C4-2B (cell line): ENCODE results near the gene GRIP2.

Experiments
- H3K27ac ChIP-seq: fragments of 450-650 bp; 2 replicates; pipeline ENCODE4 v1.5.1; 2017
- CTCF ChIP-seq: fragments of 450-650 bp; conservative IDR thresholded peaks from 2 replicates; pipeline ENCODE4 v1.5.1; 2017; ENCODE audit warnings: mild to moderate bottlenecking
- ZFX ChIP-seq: fragments of 450-650 bp; IDR thresholded peaks from 2 replicates; pipeline ENCODE4 v1.6.1; 2017

GRIP2 gene

GRCh38 chr3:14581334-14582044, 41.3 kb upstream of the GRIP2 start:
- TF ChIP-seq CTCF (no peak), ZFX (no peak)

GRCh38 chr3:14577897-14578296, 37.8 kb upstream of the GRIP2 start:
- no peak for TF ChIP-seq CTCF
- TF ChIP-seq ZFX: no peak
- no peak overlapping the region for H3K27ac ChIP-seq

More at GRCh38 chr3:14581334-14582044, 41.3 kb upstream of the GRIP2 start:
- H3K27ac ChIP-seq: no peak overlapping the region

GRCh38 chr3:14576163-14576562, 36.0 kb upstream of the GRIP2 start:
- H3K27ac ChIP-seq: no peak overlapping the region
- TF ChIP-seq CTCF (no peak), ZFX (no peak)

- no peak overlapping the region for H3K27ac ChIP-seq
- TF ChIP-seq CTCF (no peak), ZFX (no peak)
Observed at GRCh38 chr3:14574183-14574582, 34.0 kb upstream of the GRIP2 start.

- no peak for TF ChIP-seq ZFX
- no peak for TF ChIP-seq CTCF
- H3K27ac ChIP-seq: no peak overlapping the region
Observed at GRCh38 chr3:14573706-14574105, 33.6 kb upstream of the GRIP2 start.

GRCh38 chr3:14570864-14571263, 30.7 kb upstream of the GRIP2 start:
- TF ChIP-seq CTCF (no peak), ZFX (no peak)
- H3K27ac ChIP-seq: no peak overlapping the region

GRCh38 chr3:14570089-14570488, 29.9 kb upstream of the GRIP2 start:
- no peak for TF ChIP-seq CTCF
- no peak for TF ChIP-seq ZFX

More at GRCh38 chr3:14570089-14570488, 29.9 kb upstream of the GRIP2 start:
- no peak overlapping the region for H3K27ac ChIP-seq
